ENCODE data around the gene ATXN7L1. TPM values are rescaled to one million over a fixed set of nuclear protein-coding genes. Genes with fewer than 3 reads are reported as not detected.

ATXN7L1 gene
- total RNA-seq, 1 donor from 2014 or later = 8.5 TPM

DNA sequence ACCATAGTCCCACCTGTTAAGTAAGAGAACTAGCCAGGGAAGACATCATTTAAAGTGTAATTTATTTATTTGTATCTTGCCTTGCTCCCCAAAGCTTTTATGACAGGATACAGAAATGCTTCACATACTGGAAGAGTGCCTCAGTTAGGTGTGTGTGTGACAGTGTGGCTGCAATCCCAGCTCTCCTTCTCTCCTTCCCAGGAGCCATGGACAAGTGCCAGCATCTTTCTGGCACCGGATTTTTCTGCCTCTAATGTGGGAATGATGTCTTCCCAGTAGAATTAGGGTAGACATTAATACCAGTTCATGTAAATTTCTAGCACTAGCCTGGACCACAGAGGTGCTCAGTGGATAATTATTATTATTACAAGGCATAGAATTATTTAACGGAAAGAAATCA lies 30.3 kb upstream of the ATXN7L1 start:
- no peak overlapping the region for H3K27ac Mint-ChIP-seq
- no peak for DNase-seq (ENCODE audit: low spot score)
- intact Hi-C loops (cut with micrococcal nuclease) = no loop called here
- H3K4me3 Mint-ChIP-seq = no peak overlapping the region
- H3K4me1 Mint-ChIP-seq (ENCODE audit: low read depth) = no peaks in the 10 kb centered on the region
- peaks cover 6% of the 10 kb centered on the region for H3K27me3 Mint-ChIP-seq (ENCODE audit: insufficient read depth)
- H3K36me3 Mint-ChIP-seq (ENCODE audit: low read depth) = peaks cover 6% of the 10 kb centered on the region
- H3K9me3 Mint-ChIP-seq = peaks cover 9% of the 10 kb centered on the region

DNA sequence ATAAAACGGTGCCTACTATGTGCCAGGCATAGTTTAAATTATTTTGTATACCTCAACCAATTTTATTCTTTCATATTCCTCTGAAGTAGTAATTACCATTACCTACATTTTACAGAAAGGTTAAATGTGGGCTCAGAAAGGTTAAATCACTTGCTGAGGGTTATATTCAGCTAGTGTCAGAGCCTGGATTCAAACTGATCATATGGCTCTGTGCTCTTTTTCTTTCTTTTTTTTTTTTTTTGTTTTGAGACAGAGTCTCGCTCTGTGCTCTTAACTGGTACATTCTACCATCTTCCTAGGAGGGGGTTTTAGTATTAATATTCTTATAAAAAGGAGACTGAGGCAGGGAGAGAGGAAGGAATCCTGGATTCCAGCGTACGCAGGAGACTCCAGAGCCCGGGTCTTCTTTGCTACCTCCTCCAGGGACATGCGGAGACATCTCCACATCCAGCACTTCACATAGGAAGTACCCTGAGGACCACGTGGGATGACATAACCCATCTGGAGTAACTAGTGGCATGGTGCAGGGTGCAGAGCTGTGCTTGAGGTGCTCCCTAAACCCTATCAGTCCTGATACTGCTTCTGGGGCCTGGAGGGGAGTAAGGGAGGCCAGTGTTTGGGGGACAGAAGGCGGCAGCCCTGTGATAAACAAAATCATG lies 29.6 kb upstream of the ATXN7L1 start:
- H3K4me3 Mint-ChIP-seq = no peak overlapping the region
- H3K9me3 Mint-ChIP-seq = peaks cover 8% of the 10 kb centered on the region
- H3K36me3 Mint-ChIP-seq (ENCODE audit: low read depth) = peaks cover 5% of the 10 kb centered on the region
- no peak for DNase-seq (ENCODE audit: low spot score)
- intact Hi-C loops (cut with micrococcal nuclease) = no loop called here
- H3K4me1 Mint-ChIP-seq (ENCODE audit: low read depth) = no peaks in the 10 kb centered on the region
- peaks cover 6% of the 10 kb centered on the region for H3K27me3 Mint-ChIP-seq (ENCODE audit: insufficient read depth)
- no peak overlapping the region for H3K27ac Mint-ChIP-seq

DNA sequence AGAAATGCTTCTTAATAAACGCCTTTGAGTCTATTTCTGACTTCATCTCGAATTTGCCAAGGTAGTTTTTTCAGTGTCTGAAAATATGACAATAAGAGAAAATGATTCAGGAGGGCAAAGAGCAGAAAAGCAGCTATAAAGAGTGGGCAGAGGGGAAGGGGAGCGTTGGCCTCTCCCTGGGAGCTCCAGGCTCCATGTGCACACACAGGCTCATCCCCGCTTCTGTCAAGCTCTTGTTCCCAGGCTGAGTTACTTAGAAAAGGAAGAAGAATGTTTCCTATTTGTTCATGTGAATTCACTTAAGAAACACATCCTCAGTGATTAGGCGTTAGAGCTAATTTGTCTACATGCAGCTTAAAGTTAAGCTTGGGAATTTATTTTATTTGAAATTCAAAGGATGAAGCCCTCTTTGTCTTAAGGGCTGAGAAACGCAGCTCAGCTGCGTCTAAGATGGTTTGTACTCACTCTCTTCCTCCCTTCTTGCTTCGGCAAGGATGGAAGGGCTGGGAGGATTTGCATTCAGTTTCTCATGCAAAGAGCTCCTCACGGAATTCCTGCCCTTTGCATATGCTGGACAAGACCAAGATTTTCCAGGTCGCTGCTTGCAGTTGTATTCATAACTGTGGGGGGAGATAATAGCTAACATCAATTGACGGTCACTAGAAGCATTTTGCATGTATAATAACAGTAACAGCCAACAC lies 29.0 kb upstream of the ATXN7L1 start:
- Mint-ChIP-seq H3K4me1 (ENCODE audit: low read depth) (no peaks in the 10 kb centered on the region), H3K36me3 (ENCODE audit: low read depth) (peaks cover 2% of the 10 kb centered on the region), H3K4me3 (no peak overlapping the region), H3K9me3 (peaks cover 4% of the 10 kb centered on the region), H3K27ac (no peak overlapping the region), H3K27me3 (ENCODE audit: insufficient read depth) (peaks cover 6% of the 10 kb centered on the region)
- no peak for DNase-seq (ENCODE audit: low spot score)
- intact Hi-C loops (cut with micrococcal nuclease) = no loop called here

DNA sequence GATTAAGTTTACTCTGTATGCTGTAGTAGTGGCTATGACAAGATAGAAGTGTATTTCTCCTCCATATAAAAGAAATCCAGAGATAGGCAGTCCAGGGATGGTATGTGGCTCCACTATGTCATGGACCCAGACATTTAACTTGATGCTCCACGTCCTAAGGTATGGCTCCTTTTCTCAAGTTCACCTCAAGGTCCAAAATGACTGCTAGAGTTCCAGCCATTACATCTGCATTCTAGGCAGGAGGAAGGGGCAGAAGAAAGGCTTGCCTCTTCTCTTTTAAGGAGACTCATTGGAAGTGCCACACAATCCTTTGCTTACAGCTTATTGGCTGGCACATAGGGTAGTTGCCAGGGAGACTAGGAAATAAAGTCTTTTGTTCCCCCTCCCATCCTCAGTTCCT lies 27.7 kb upstream of the ATXN7L1 start:
- H3K9me3 Mint-ChIP-seq = no peaks in the 10 kb centered on the region
- intact Hi-C loops (cut with micrococcal nuclease) = no loop called here
- DNase-seq (ENCODE audit: low spot score) = no peak
- H3K36me3 Mint-ChIP-seq (ENCODE audit: low read depth) = no peaks in the 10 kb centered on the region
- no peaks in the 10 kb centered on the region for H3K4me1 Mint-ChIP-seq (ENCODE audit: low read depth)
- H3K4me3 Mint-ChIP-seq = no peak overlapping the region
- H3K27me3 Mint-ChIP-seq (ENCODE audit: insufficient read depth) = peaks cover 3% of the 10 kb centered on the region
- H3K27ac Mint-ChIP-seq = no peak overlapping the region

DNA sequence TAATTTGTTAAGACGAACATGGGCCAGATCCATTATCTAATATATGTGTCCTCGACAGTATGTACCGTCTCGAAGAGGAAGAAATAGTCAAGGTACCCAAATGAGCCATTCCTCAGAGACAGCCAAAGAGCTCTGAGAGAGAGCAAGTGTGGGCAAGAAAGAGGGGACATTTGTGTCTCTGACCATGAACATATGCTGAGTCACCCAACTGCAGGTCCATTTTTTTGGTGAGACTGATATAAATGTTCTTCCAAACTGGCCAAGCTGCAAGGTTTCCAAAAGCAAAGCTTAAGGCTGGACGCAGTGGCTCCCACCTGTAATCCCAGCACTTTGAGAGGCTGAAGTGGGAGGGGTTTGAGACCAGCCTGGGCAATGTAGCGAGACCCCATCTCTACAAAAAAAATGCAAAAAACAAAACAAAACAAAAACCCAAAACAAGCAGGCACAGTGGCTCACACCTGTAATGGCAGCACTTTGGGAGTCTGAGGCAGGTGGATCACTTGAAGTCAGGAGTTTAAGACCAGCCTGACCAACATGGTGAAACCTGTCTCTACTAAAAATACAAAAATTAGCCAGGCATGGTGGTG lies 26.0 kb upstream of the ATXN7L1 start:
- H3K4me3 Mint-ChIP-seq = no peak overlapping the region
- DNase-seq (ENCODE audit: low spot score) = no peak
- no peaks in the 10 kb centered on the region for H3K4me1 Mint-ChIP-seq (ENCODE audit: low read depth)
- no peaks in the 10 kb centered on the region for H3K36me3 Mint-ChIP-seq (ENCODE audit: low read depth)
- H3K27me3 Mint-ChIP-seq (ENCODE audit: insufficient read depth) = peaks cover 6% of the 10 kb centered on the region
- intact Hi-C loops (cut with micrococcal nuclease) = no loop called here
- H3K9me3 Mint-ChIP-seq = no peaks in the 10 kb centered on the region
- H3K27ac Mint-ChIP-seq = no peak overlapping the region

DNA sequence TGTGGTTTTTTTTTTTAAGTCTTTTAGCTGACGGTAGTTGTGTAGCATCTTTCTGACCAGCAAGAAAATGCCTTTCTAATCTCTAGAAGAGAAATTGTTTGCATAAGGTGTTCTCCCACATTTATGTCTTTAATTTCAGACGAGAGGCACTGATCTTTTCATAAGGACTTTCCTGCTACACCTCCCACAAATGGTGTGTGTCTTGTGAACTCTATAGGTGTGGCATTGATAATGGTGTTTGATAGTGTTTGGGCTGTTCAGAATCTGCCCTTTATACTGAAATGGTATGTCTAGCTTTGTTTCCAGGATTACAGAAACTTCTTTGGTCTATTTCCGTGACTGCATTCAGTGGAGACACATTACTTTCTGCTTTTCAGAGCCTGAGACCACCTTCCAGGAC lies 21.6 kb upstream of the ATXN7L1 start:
- no peaks in the 10 kb centered on the region for H3K4me1 Mint-ChIP-seq (ENCODE audit: low read depth)

DNA sequence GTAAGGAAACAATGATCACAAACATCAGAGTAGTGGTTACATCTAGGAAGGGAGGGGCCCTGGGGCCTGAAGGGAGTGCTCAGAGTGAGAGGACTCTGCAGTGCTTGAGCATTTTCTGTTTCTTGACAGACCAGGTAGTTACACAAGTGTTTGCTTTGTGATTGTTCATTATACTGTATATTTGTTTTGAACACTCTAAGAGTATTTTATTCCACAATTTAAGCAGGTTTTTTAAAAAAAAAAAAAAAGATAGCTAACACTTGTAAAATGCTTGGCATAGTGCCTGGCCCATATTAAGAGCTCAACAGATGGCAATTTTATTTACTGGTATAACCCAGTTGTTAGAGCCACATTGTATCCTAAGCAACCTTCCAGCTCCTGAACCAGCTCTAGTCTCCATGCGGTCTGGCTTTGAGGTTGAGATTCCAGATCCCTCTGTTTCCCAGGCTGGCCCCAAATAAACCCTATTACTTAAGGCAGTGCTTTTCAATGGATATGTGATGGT lies 20.1 kb upstream of the ATXN7L1 start:
- peaks cover 4% of the 10 kb centered on the region for H3K27me3 Mint-ChIP-seq (ENCODE audit: insufficient read depth)
- H3K9me3 Mint-ChIP-seq = no peaks in the 10 kb centered on the region
- intact Hi-C loops (cut with micrococcal nuclease) = no loop called here
- no peak overlapping the region for H3K4me3 Mint-ChIP-seq
- H3K4me1 Mint-ChIP-seq (ENCODE audit: low read depth) = no peaks in the 10 kb centered on the region
- DNase-seq (ENCODE audit: low spot score) = no peak
- H3K27ac Mint-ChIP-seq = no peak overlapping the region
- no peaks in the 10 kb centered on the region for H3K36me3 Mint-ChIP-seq (ENCODE audit: low read depth)

More for the DNA sequence above, 21.6 kb upstream of the ATXN7L1 start:
- Mint-ChIP-seq H3K27me3 (ENCODE audit: insufficient read depth) (peaks cover 4% of the 10 kb centered on the region), H3K36me3 (ENCODE audit: low read depth) (no peaks in the 10 kb centered on the region), H3K27ac (no peak overlapping the region), H3K9me3 (no peaks in the 10 kb centered on the region), H3K4me3 (no peak overlapping the region)
- no peak for DNase-seq (ENCODE audit: low spot score)
- intact Hi-C loops (cut with micrococcal nuclease) = no loop called here

DNA sequence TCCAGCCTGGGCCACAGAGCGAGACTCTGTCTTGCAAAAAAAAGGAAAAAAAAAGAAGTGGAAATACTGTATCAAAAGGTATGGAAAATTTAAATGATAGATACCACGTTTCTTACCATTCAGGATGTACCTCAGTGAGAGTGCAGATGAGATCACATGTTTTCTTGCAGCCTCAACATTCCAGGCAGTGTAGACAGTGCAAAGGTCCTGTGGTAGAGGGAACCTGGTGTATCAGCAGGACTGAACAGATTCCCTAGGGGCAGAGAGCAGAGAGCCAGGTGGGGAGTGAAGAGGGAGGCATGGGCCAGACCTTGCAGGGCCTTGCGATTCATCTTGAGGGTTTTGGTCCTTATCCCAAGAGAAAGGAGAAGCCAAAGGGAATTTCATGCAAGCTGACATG lies 17.7 kb upstream of the ATXN7L1 start:
- Mint-ChIP-seq H3K27me3 (ENCODE audit: insufficient read depth) (peaks cover 8% of the 10 kb centered on the region), H3K4me1 (ENCODE audit: low read depth) (peaks cover 10% of the 10 kb centered on the region), H3K36me3 (ENCODE audit: low read depth) (no peaks in the 10 kb centered on the region), H3K27ac (no peak overlapping the region), H3K4me3 (no peak overlapping the region), H3K9me3 (no peaks in the 10 kb centered on the region)
- no peak for DNase-seq (ENCODE audit: low spot score)
- intact Hi-C loops (cut with micrococcal nuclease) = loop anchor here (5.0 kb wide), 1 partner anchor 47 kb away; no protein-coding TSS in a partner anchor

DNA sequence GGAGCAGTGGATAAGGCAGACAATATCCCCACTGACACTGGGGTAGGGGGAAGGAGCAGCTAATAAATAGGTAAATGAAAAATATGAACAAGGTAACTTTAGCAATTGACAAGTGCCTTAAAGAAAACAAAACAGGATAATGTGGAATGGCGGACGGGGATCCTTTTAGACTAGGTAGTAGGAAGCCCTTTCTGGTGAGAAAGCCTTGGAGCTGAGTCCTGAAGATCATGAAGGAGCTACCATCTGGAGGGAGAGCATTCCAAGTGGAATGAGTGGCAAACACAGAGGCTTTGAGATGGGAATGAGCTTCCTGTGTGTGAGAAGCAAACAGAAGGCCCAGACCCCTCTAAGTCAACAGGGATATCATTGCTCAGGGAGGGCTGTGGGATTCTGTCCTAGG lies 16.0 kb upstream of the ATXN7L1 start:
- intact Hi-C loops (cut with micrococcal nuclease) = loop anchor here (5.0 kb wide), 1 partner anchor 45 kb away; no protein-coding TSS in a partner anchor
- Mint-ChIP-seq H3K4me1 (ENCODE audit: low read depth) (peaks cover 10% of the 10 kb centered on the region), H3K27me3 (ENCODE audit: insufficient read depth) (peaks cover 9% of the 10 kb centered on the region), H3K27ac (no peak overlapping the region), H3K9me3 (no peaks in the 10 kb centered on the region), H3K36me3 (ENCODE audit: low read depth) (no peaks in the 10 kb centered on the region), H3K4me3 (no peak overlapping the region)
- DNase-seq (ENCODE audit: low spot score) = no peak

DNA sequence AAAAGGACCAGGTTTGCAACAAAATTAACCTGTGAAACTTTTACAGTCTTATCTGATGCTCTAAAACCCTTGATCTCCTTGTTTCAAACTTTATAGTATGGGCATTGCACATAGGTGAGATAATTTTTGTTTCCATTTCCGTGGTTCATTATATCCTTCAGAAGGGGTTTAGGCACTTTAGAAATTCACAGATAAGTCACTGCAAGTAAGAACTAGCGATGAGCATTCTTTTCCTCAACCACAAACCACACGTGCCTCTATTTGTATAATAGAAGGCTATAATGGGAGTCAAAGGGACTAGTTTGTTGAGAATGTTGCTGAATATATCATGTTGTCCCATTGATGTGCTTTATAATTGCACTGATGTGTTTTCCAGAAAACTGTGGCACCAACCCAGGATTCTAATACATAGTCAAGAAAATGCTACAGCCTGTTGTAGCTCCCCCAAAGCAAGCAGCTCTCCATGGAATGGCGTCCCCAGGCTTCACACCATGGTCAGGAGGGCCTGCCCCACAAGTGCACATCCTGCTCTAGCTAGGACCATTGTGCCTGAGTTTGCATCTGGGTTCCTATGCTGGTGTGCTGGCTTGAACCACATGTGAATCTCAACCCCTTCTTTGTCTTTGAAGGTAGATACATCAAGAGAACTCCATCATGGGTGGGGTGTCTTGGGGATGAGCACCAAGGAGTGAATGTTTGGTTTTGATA lies 14.0 kb upstream of the ATXN7L1 start:
- Mint-ChIP-seq H3K27ac (no peak overlapping the region), H3K36me3 (ENCODE audit: low read depth) (no peaks in the 10 kb centered on the region), H3K9me3 (no peaks in the 10 kb centered on the region), H3K27me3 (ENCODE audit: insufficient read depth) (peaks cover 9% of the 10 kb centered on the region), H3K4me1 (ENCODE audit: low read depth) (peaks cover 10% of the 10 kb centered on the region), H3K4me3 (no peak overlapping the region)
- intact Hi-C loops (cut with micrococcal nuclease) = loop anchor here (1.0 to 5.0 kb wide), 4 partner anchors 14 to 81 kb away; partner anchors contain the start of gene ATXN7L1
- DNase-seq (ENCODE audit: low spot score) = no peak

DNA sequence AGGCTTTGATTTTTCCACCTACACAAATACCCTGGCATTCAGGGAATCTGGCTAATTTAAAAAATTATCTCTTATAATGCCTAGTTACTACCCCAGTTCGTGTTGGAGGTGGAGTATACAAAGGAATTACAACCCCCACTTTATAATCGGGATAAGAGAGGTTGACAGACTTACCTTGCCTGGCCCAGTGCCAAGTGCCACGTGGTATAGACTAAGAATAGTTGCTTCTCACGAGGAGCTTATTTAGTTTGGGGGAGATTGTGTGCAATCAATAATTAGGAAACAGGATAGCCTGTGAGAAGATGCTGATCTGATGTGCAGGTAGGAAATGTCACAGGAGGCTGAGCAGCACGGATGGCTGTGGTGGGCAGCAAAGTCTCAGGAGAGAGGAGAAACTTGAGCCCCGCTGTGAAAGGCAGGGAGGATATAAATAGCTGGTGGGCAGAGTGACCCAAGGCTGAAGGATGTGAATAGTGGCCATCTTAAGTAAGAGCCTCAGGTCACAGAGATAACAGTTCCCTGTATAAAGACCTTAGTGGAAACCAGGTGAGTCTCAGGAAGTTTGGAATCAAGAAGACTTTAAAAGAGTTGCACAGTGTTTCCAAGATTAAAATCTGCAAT lies 11.3 kb upstream of the ATXN7L1 start:
- H3K4me1 Mint-ChIP-seq (ENCODE audit: low read depth) = peaks cover 10% of the 10 kb centered on the region
- DNase-seq (ENCODE audit: low spot score) = no peak
- peaks cover 14% of the 10 kb centered on the region for H3K27me3 Mint-ChIP-seq (ENCODE audit: insufficient read depth)
- H3K27ac Mint-ChIP-seq = no peak overlapping the region
- H3K36me3 Mint-ChIP-seq (ENCODE audit: low read depth) = no peaks in the 10 kb centered on the region
- intact Hi-C loops (cut with micrococcal nuclease) = no loop called here
- no peak overlapping the region for H3K4me3 Mint-ChIP-seq
- H3K9me3 Mint-ChIP-seq = no peaks in the 10 kb centered on the region

DNA sequence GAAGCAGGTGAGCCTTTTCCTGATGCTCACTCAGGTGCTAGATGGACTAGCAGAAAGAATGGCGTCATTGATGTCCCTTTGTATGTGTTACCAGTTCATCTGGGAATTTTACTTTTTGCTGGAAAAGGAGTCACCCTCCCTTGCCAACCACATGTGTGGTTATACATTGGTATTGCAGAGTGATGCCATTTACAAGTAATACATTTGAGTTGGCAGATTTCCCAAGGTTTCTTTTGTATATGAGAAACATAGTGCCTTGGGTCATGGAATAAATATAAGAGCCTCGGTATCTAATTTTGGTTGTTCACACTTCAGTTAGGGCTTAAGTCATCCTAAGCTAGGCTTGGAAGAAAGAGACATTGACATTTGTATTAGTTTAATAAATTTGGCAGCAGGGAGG lies 10.4 kb upstream of the ATXN7L1 start:
- no peaks in the 10 kb centered on the region for H3K9me3 Mint-ChIP-seq
- H3K36me3 Mint-ChIP-seq (ENCODE audit: low read depth) = no peaks in the 10 kb centered on the region
- H3K4me3 Mint-ChIP-seq = no peak overlapping the region
- DNase-seq (ENCODE audit: low spot score) = no peak
- peaks cover 10% of the 10 kb centered on the region for H3K4me1 Mint-ChIP-seq (ENCODE audit: low read depth)
- peaks cover 17% of the 10 kb centered on the region for H3K27me3 Mint-ChIP-seq (ENCODE audit: insufficient read depth)
- no peak overlapping the region for H3K27ac Mint-ChIP-seq
- intact Hi-C loops (cut with micrococcal nuclease) = no loop called here

Data from activated T-helper 1 cell treated with anti-CD3 and anti-CD28 coated beads, Interleukin-12 subunit alpha, Interleukin-12 subunit beta, Interleukin-2, Interleukin-4 antibody, amounts not matched to agents 30 ng/mL and 10 ng/mL and 1 ng/mL, durations not matched to agents 14 hours and 24 hours and 36 hours (primary cell).